Adrenal gland (tissue), 12 donors: Measurements from ENCODE around the gene N4BP2. TPM values are rescaled to one million over a fixed set of nuclear protein-coding genes. Genes with fewer than 3 reads are reported as not detected.

Experiments
- DNase-seq, 7 donors: peaks; one replicate each; pipeline ENCODE4 v3.0.0-alpha.2; 2019 to 2020
- H3K27ac ChIP-seq, 5 donors: fragments of 200-600 bp; sonication (generic) in 4 of 5; 1 replicate in 3 of 5; 2 replicates in 2 of 5; pipeline versions ENCODE4 v1.5.1 to v1.8.0; 2016 to 2020; ENCODE audit warnings: mild to moderate bottlenecking in 1 of 5
- H3K27me3 ChIP-seq: fragments of 200-600 bp; 2 replicates; pipeline ENCODE4 v1.8.0; 2021
- H3K36me3 ChIP-seq, 2 donors: fragments of 200-600 bp; replicated peaks in 1 of 2; 1 replicate in 1 of 2; 2 replicates in 1 of 2; pipeline versions ENCODE4 v1.5.1 to v1.8.0; 2018 to 2022
- H3K4me1 ChIP-seq, 2 donors: fragments of 200-600 bp; replicated peaks in 1 of 2; 1 replicate in 1 of 2; 2 replicates in 1 of 2; pipeline versions ENCODE4 v1.5.1 to v1.8.0; 2018 to 2021
- H3K4me3 ChIP-seq, 4 donors: fragments of 200-600 bp; sonication (generic) in 3 of 4; one replicate each; pipeline ENCODE4 v1.5.1; 2016 to 2018
- H3K9me3 ChIP-seq, 3 donors: fragments of 200-600 bp; sonication (generic) in 1 of 3; replicated peaks in 1 of 3; 1 replicate in 2 of 3; 2 replicates in 1 of 3; pipeline versions ENCODE4 v1.5.1 to v1.8.0; 2016 to 2021
- POLR2A ChIP-seq, 2 donors: fragments of 450-650 bp; IDR thresholded peaks; one replicate each; pipeline ENCODE4 v1.6.1; 2017; ENCODE audit warnings: antibody characterized with exemption in 2 of 2, mild to moderate bottlenecking in 2 of 2, moderate library complexity in 1 of 2
- WGBS, 4 donors: extraction: QIAGEN DNeasy Blood & Tissue Kit in 2 of 4; methylation state at CpG; one replicate each; pipeline versions ENCODE4 v1.1.5 to v1.1.7; 2013 to 2017; 5-methylcytosine and 5-hydroxymethylcytosine counted together
- intact Hi-C, 2 donors: fragments of 100-400 bp; cut with DNase I; formaldehyde crosslinking; loops; one replicate each; pipeline versions ENCODE4 v1.14.1 to v1.15.0; 2022 to 2023
- polyA plus RNA-seq, 3 donors: library from polyadenylated mRNA; stranded (reverse); fragments of 200-250 nt in 2 of 3; fragments of 350-450 nt in 1 of 3; fragmentation: Illumina TruSeq in 1 of 3; extraction: RNeasy Lipid Tissue Mini Kit (QIAGEN cat#74804) in 1 of 3; gene quantifications; one replicate each; pipeline ENCODE4 v1.2.3, GENCODE V29; 2013 to 2014
- total RNA-seq, 9 donors: library from RNA; depleted of rRNA in 4 of 9; stranded (reverse); fragments of >200 nt in 4 of 9; fragments of 120-200 nt in 1 of 9; fragmentation: NEBNext Ultra II Directional in 1 of 9; extraction: Animal tissue kit (Norgen Biotek cat#: 25700) in 1 of 9; gene quantifications; one replicate each; pipeline versions ENCODE4 v1.1.0 to v1.2.4, GENCODE V29; 2013 to 2023
- TF ChIP-seq, protein P1 (sequence below), 6 experiments: fragments of 450-650 bp in 4 of 6; fragments of 200-600 bp in 2 of 6; sonication (generic) in 1 of 6; IDR thresholded peaks; 1 replicate in 5 of 6; 2 replicates in 1 of 6; pipeline versions ENCODE4 v1.5.1 to v1.8.0; 2016 to 2021; ENCODE audit warnings: antibody characterized with exemption in 6 of 6, mild to moderate bottlenecking in 2 of 6, moderate library complexity in 1 of 6
- donor health status: healthy with polysubstance abuse.
- donor health status: Bipolar disorder and iron deficiency.
- donor health status: DM: yes; HTN: yes; CAD: no.
- donor health status: DM: no; HTN: no; CAD: no.
- donor health status: DM: no; HTN: no; CAD: no.
- donor health status: DM: yes; HTN: yes; CAD: no.

The N4BP2 gene
- total and polyA plus RNA-seq, 12 donors, result 0.97 to 15.1 (median 4.6) TPM

DNA sequence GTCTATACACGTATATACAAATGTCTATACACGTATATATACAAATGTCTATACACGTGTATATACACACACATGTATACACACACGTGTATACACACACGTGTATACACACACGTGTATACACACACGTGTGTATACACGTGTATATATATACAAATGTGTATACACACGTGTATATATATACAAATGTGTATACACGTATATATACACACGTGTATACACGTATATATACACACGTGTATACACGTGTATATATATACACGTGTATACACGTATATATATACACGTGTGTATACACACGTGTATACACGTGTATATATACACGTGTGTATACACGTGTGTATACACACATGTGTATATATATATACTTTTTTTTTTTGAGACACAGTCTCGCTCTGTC is 23.9 kb upstream of the N4BP2 start:
- Histone ChIP-seq H3K27me3 (no peaks in the 10 kb centered on the region), H3K27ac (no peak overlapping the region), H3K4me1 (no peaks in the 10 kb centered on the region), H3K4me3 (no peak overlapping the region), H3K36me3 (no peaks in the 10 kb centered on the region), H3K9me3 (no peaks in the 10 kb centered on the region)
- 73 to 91% (median 78%) methylated on average over 3 to 22 of the region's 22 CpGs for WGBS, 4 donors
- DNase-seq, result no peak
- TF ChIP-seq POLR2A (IDR thresholded peaks at IDR 0.05), result no peak
- intact Hi-C loops, result no loop called here

GRCh38 chr4:40033613-40034012 is 23.0 kb upstream of the N4BP2 start:
- TF ChIP-seq POLR2A (IDR thresholded peaks at IDR 0.05), result no peak
- TF ChIP-seq, protein P1, sequence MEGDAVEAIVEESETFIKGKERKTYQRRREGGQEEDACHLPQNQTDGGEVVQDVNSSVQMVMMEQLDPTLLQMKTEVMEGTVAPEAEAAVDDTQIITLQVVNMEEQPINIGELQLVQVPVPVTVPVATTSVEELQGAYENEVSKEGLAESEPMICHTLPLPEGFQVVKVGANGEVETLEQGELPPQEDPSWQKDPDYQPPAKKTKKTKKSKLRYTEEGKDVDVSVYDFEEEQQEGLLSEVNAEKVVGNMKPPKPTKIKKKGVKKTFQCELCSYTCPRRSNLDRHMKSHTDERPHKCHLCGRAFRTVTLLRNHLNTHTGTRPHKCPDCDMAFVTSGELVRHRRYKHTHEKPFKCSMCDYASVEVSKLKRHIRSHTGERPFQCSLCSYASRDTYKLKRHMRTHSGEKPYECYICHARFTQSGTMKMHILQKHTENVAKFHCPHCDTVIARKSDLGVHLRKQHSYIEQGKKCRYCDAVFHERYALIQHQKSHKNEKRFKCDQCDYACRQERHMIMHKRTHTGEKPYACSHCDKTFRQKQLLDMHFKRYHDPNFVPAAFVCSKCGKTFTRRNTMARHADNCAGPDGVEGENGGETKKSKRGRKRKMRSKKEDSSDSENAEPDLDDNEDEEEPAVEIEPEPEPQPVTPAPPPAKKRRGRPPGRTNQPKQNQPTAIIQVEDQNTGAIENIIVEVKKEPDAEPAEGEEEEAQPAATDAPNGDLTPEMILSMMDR (IDR thresholded peaks at IDR 0.05), result no peak
- H3K4me3 ChIP-seq, result no peak overlapping the region
- H3K27ac ChIP-seq, result no peak overlapping the region
- no peak for DNase-seq
- H3K9me3 ChIP-seq, result no peaks in the 10 kb centered on the region
- no peaks in the 10 kb centered on the region for H3K4me1 ChIP-seq
- intact Hi-C loops, result no loop called here
- H3K27me3 ChIP-seq, result no peaks in the 10 kb centered on the region
- H3K36me3 ChIP-seq, result no peaks in the 10 kb centered on the region
- whole genome bisulfite sequencing, 4 donors, result 50 to 70% (median 63%) methylated on average over 2 of the region's 2 CpGs

DNA sequence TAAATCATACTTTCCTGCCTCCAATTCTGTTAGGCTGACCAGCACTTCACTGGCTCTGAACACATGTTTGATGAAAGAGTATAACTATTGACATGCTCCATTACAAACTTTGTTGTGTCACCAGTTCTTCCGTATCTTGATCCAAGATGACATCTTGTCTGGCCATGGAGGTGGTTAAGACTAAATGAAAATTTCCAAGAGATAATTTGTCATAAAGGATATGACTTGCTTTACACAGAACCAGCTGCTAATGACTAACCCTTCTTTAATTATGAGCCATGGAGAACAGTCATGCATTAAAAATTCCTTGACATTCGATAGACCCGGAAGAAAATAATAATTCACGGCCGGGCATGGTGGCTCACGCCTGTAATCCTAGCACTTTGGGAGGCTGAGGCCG is 17.7 kb upstream of the N4BP2 start:
- WGBS, 4 donors, result 85 to 91% (median 90%) methylated on average over 7 of the region's 7 CpGs

GRCh38 chr4:40040908-40041307 is 15.7 kb upstream of the N4BP2 start:
- TF ChIP-seq, protein P1 (IDR thresholded peaks at IDR 0.05), result no peak
- no peak for TF ChIP-seq POLR2A (IDR thresholded peaks at IDR 0.05)
- intact Hi-C loops, result no loop called here
- no peak overlapping the region for H3K4me3 ChIP-seq
- no peak overlapping the region for H3K27ac ChIP-seq
- H3K4me1 ChIP-seq, result no peaks in the 10 kb centered on the region
- WGBS, 4 donors, result 85 to 92% (median 89%) methylated on average over 4 of the region's 4 CpGs
- no peaks in the 10 kb centered on the region for H3K27me3 ChIP-seq
- no peak for DNase-seq
- H3K36me3 ChIP-seq, result no peaks in the 10 kb centered on the region
- no peaks in the 10 kb centered on the region for H3K9me3 ChIP-seq

More for the DNA sequence above, 17.7 kb upstream of the N4BP2 start:
- Histone ChIP-seq H3K36me3 (no peaks in the 10 kb centered on the region), H3K4me3 (no peak overlapping the region), H3K9me3 (no peaks in the 10 kb centered on the region), H3K4me1 (no peaks in the 10 kb centered on the region), H3K27ac (no peak overlapping the region), H3K27me3 (no peaks in the 10 kb centered on the region)
- intact Hi-C loops, result no loop called here
- no peak for TF ChIP-seq POLR2A (IDR thresholded peaks at IDR 0.05)
- TF ChIP-seq, protein P1 (IDR thresholded peaks at IDR 0.05), result no peak
- no peak for DNase-seq

GRCh38 chr4:40043786-40044185 is 12.9 kb upstream of the N4BP2 start:
- Histone ChIP-seq H3K27ac (no peak overlapping the region), H3K9me3 (no peaks in the 10 kb centered on the region), H3K4me3 (no peak overlapping the region), H3K27me3 (no peaks in the 10 kb centered on the region), H3K4me1 (no peaks in the 10 kb centered on the region), H3K36me3 (no peaks in the 10 kb centered on the region)
- intact Hi-C loops, result no loop called here
- no peak for DNase-seq
- 95 to 98% (median 97%) methylated on average over 11 to 24 of the region's 24 CpGs for WGBS, 4 donors
- no peak for TF ChIP-seq POLR2A (IDR thresholded peaks at IDR 0.05)
- TF ChIP-seq, protein P1 (IDR thresholded peaks at IDR 0.05), result no peak
